ENCODE measurements around the gene C2.
"Not testable (repeated sequence)": the region's sequence is repeated elsewhere in the genome, so short reads cannot be mapped to it uniquely, and the experiment has no call there.

C2 gene

DNA sequence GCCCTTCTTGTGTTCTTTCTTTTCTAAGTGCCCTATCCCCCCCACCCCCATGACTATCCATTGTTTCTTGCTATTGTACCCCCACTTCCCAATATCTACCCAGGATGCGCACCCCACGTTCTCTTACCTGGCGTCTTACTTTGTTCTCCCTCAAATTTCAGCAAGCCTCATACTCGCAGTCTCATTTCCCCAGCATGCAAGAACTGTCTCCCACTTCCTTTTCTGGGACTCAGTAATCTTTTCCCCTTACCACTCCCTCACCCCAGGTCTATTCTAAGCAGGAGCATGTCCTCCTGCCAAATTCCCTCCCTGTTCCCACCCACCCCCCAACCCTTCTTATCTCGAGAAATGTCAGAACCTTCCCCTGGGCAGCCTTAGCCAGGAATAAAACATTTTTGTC lies 28.3 kb upstream of the C2 start:
- no peak for DNase-seq

GRCh38 chr6:31899882-31900722 lies 27.4 kb upstream of the C2 start:
- no peak for DNase-seq

DNA sequence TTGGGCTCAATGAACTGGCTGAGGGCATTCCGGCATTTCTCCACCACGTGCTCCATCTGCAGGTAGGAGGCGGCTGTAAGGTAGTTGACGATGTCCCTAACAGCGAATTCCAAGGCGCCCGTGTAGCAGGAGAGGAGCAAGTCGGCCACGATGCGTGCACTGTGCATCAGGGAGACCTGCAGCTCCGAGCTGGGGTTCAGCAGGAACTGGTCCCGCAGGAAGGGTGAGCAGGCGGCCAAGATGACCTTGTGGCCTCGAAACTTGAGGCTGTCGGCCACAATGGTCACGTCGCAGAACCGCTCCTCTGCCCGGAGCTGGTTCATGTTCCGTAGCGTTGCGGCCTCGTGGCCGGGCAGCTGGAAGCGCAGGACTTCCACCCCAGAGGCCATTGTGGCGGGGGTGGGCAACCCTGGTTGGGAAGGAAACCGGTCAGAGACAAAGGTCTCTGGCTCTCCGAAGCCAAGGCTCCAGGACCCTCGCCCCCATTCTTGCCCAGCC lies 26.6 kb upstream of the C2 start:
- no peak for DNase-seq

DNA sequence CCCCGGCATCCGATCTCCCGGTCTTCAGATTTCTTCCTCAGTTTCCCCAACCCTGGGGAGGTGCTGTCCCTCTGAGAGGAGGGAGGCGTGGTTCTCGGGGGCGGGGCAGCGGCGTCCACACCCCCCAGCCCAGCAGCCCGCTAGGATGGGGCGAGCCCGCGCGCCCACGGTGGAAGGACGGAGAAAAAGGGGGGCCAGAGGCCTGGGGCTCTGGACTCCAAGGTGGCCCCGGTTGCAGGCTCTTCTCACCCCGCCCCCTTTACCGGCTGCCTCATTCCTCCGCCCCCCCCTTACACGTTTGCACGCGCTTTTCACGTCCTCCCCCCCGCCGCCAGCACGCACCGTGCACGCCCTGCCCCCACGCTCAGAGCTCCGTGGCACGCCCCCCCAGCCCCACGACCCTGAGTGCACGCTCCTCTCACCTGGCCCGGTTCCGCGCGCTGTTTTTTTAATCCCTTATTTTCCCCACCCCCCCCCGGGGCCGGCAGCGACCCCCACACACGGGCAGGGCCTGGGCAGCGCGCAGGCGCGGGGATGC lies 26.0 kb upstream of the C2 start:
- no peak for DNase-seq

GRCh38 chr6:31901953-31902643 lies 25.4 kb upstream of the C2 start, which contains the start of gene ZBTB12:
Gene ZBTB12 (minus strand): TSS chr6:31902086. CDS start chr6:31901305, 781 bp downstream.
- peak; percentile 81 for DNase-seq

GRCh38 chr6:31903957-31904356 lies 23.6 kb upstream of the C2 start:
- no peak for DNase-seq

GRCh38 chr6:31905041-31905440 lies 22.5 kb upstream of the C2 start:
- no peak for DNase-seq

DNA sequence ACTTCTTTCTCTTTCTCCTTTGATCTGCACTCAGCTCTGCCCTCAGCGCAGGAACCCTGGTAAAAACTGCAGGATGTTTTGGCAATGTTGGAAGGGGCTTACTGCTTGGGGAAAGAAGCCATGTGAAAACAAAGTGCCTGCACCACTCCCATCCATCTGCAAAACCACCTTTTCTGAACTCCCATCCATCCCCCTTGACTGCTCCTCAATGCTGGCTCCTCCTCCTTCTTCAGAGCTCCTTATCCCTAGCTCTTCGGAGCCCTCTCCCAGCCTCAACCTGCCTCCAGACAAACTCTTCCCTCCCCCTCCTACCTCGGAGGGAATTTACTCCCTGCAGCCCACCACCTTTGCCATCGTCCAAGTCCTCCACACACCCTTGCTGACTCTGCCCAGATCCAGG lies 21.4 kb upstream of the C2 start:
- no peak for DNase-seq

DNA sequence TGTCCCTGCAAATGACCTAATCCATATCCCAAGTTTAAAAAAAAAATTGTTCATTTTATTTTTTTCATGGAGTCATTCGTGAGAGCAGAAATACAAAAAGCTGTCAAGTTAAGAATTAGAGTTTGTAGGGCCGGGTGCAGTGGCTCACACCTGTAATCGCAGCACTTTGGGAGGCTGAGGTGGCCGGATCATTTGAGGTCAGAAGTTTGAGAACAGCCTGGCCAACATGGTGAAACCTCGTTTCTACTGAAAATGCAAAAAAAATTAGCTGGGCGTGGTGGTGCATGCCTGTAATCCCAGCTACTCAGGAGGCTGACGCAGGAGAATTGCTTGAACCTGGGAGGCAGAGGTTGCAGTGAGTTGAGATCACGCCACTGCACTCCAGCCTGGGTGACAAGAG lies 20.8 kb upstream of the C2 start:
- DNase-seq: not testable (repeated sequence)

DNA sequence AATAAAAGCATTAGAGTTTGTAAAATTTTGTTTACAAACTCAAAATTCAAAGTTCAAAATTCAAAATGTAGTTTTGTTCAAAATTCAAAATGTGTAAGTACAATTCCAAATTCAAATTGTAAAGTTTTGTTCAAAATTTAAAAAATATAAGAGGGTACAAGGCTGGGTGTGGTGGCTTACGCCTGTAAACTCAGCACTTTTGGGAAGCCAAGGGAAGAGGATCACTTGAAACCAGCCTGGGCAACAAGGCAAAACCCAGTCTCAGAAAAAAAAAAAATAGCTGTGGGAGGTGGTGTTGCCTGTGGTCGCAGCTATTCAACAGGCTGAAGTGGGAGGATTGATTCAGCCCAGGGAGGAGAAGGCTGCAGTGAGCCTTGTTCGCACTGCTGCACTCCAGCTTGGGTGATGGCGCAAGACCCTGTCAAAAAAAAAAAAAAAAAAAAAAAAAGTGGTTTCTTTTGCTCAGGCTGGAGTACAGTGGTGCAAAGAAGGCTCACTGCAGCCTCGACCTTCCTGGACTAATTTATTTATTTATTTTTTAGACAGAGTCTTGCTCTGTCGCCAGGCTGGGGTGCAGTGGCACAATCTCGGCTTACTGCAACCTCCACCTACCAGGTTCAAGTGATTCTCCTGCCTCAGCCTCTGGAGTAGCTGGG lies 20.2 kb upstream of the C2 start:
- DNase-seq: no peak

DNA sequence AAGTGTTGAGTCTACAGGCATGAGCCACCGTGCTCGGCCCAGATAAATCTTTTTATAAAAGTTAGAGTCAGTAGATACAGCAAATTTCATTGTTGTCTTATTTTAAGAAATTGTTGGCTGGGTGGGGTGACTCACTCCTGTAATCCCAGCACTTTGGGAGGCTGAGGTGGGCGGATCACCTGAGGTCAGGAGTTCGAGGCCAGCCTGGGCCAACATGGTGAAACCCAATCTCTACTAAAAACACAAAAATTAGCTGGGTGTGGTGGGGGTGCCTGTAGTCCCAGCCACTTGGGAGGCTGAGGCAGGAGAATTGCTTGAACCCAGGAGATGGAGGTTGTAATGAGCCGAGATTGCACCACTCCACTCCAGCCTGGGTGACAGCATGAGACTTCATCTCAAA lies 19.3 kb upstream of the C2 start:
- not testable (repeated sequence) for DNase-seq

DNA sequence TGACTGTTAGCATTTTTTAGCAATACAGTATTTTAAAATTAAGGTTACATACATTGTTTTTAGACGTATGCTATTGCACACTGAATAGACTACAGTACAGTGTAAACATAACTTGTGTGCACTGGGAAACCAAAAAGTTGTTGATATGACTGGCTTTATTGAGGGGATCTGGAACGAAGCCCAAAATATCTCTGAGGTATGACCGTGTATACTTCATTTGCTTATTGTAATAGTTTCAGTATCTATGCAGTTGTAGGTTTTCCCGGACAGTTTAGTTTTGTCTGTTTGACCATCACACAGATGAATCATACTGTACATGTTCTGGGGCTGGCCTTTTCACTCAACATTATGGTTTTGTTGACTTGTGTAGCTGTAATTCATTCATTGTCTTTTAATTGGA lies 18.7 kb upstream of the C2 start:
- no peak for DNase-seq

DNA sequence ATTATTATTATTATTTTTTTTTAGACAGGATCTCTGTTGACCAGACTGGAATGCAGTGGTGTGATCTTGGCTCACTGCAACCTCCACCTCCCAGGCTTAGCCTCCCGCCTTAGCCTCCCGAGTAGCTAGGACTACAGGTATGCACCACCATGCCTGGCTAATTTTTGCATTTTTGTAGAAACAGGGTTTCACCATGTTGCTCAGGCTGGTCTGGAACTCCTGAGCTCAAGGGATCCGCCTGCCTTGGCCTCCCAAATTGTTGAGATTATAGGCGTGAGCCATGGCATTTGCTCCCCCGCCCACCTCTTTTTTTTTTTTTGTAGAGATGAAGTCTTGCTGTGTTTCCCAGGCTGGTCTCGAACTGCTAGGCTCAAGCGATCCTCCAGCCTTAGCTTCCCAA lies 18.2 kb upstream of the C2 start:
- DNase-seq: not testable (repeated sequence)

- no peak for DNase-seq
Measured at GRCh38 chr6:31911826-31912585, 15.5 kb upstream of the C2 start.

DNA sequence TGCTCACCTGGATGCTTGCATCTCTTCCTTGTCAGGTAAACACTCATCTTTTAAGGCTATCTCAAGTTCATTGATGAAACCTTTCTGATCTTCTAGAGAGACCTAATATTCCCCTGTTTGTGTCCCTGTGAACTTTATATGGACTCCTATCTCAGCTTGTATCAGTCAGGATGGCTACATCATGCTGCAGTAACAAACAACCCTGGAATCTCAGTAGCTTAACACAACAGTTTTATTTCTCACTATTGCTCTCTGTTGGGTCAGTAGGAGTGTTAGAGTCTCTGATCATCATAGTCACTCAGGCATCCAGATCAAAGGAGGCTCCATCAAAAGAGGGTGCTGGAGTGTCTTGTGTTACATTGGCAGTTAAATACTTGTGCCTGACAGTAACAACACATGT lies 12.2 kb upstream of the C2 start:
- DNase-seq: no peak

- no peak for DNase-seq
Measured at GRCh38 chr6:31915756-31916155, 11.8 kb upstream of the C2 start.

GRCh38 chr6:31918069-31918720 lies 9.3 kb upstream of the C2 start:
- no peak for DNase-seq

GRCh38 chr6:31919624-31920303 lies 7.8 kb upstream of the C2 start:
- no peak for DNase-seq

DNA sequence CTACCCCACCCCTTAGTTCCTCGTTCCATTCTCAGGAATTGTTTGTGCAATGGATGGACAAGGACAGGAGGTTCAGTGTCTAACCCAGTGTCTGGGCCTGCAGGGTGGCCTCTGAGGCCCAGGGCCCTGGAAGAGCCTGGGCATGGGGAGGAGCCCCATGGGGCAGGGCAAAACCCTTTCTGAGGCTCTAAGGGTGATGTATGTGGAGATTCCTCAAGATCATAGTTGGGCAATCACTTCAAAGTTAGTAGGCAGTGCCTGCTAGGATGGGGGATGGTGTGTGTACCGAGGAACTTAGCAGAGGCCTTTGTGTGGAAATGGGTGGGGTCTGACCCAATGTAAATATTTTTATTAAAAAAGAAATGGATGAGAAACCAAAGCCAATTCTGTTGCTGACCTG lies 6.7 kb upstream of the C2 start:
- DNase-seq: no peak

DNA sequence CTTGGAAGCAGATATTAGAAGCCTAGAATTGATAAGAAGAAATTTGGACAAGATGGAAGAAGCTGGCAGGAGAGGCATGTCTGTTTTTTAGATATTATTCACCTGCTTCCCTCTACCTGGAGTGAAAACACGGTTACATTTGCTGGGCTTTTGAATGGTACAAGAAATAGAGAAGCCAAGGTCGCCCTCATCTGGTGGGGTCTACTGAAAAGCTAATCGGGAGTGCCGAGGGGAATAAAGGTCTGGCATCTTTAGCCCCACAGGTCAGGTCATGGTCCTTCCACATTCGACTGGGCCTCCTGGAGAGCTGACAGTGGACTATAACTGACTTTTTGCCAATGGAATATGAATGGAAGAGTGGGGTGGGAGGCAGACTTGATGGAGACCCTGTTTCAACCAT lies 4.6 kb upstream of the C2 start:
- no peak for DNase-seq

DNA sequence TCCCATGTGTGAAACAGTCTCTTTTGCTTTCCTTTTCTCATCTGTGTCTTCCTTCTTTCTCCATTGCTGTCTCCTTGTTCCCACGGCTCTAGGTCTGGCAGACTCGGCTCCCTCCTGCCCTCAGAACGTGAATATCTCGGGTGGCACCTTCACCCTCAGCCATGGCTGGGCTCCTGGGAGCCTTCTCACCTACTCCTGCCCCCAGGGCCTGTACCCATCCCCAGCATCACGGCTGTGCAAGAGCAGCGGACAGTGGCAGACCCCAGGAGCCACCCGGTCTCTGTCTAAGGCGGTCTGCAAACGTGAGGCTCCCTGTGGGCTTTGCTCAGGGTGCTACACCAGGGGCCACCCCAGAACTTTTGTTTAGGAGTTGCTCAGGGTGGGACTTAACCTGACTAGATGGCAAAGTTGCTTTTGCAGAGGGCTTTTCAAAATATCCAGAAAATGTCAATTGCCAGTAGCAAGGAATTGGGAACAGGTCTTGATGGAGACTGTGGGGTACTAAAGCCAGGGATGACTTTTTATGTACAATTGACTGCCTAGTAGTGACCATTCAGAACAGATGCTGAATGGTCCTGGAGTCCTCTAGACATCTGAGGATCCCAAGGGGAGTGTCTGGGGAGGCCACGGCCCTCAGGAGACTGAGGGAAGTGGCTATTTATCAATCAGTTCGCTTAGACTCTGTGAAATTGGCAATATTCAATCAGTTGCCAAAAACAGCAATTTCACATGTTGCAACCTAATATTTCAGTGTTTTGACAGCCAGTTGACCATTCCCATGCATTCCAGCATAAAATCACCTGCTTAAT lies 550 bp downstream of the C2 start:
- DNase-seq: no peak

Measured in NCI-H446 treated with DMSO at 0.1 percent for 48 hours (cell line).